Trophoblast cell (in vitro differentiated cells and primary cell): ENCODE data around the gene CCDC107.

Source experiments
- DNase-seq, 2 donors: peaks; one replicate each; pipeline ENCODE4 v3.0.0-alpha.2; 2016
- H2AFZ ChIP-seq: 2 replicates; pipeline ENCODE4 v1.6.1; 2013; ENCODE audit warnings: low read length, moderate library complexity, mild to moderate bottlenecking; ENCODE audit not compliant: insufficient read depth, poor library complexity
- H2AK5ac ChIP-seq: 2 replicates; pipeline ENCODE4 v1.6.1; 2013; ENCODE audit warnings: mild to moderate bottlenecking, low read length
- H2BK120ac ChIP-seq: 2 replicates; pipeline ENCODE4 v1.6.1; 2013; ENCODE audit warnings: low read length, mild to moderate bottlenecking, moderate library complexity; ENCODE audit not compliant: insufficient read depth, poor library complexity
- H2BK12ac ChIP-seq: 2 replicates; pipeline ENCODE4 v1.6.1; 2013; ENCODE audit warnings: mild to moderate bottlenecking, low read length, moderate library complexity
- H2BK5ac ChIP-seq: 2 replicates; pipeline ENCODE4 v1.6.1; 2013; ENCODE audit warnings: low read length, low read depth, moderate library complexity, mild to moderate bottlenecking; ENCODE audit not compliant: poor library complexity
- H3K14ac ChIP-seq: 2 replicates; pipeline ENCODE4 v1.6.1; 2013; ENCODE audit warnings: mild to moderate bottlenecking, low read length
- H3K18ac ChIP-seq: 2 replicates; pipeline ENCODE4 v1.6.1; 2013; ENCODE audit warnings: mild to moderate bottlenecking, low read length
- H3K23ac ChIP-seq: 2 replicates; pipeline ENCODE4 v1.6.1; 2013; ENCODE audit warnings: low read length
- H3K27ac ChIP-seq: 2 replicates; pipeline ENCODE4 v1.5.1; 2013; ENCODE audit warnings: low read depth, mild to moderate bottlenecking, inconsistent platforms, low read length, moderate library complexity
- H3K27me3 ChIP-seq: 2 replicates; pipeline ENCODE4 v1.6.1; 2013; ENCODE audit warnings: inconsistent platforms, mild to moderate bottlenecking, low read length, moderate library complexity; ENCODE audit not compliant: insufficient read depth
- H3K36me3 ChIP-seq, 2 experiments: 1 replicate in 1 of 2; 2 replicates in 1 of 2; pipeline ENCODE4 v1.6.1; 2013; ENCODE audit warnings: low read length in 2 of 2, mild to moderate bottlenecking in 2 of 2, moderate library complexity in 1 of 2; ENCODE audit not compliant: insufficient read depth in 2 of 2, control insufficient read depth in 1 of 2
- H3K4ac ChIP-seq: 2 replicates; pipeline ENCODE4 v1.6.1; 2013; ENCODE audit warnings: low read depth, mild to moderate bottlenecking, low read length, moderate library complexity
- H3K4me1 ChIP-seq, 2 experiments: 1 replicate in 1 of 2; 2 replicates in 1 of 2; pipeline ENCODE4 v1.6.1; 2013; ENCODE audit warnings: low read length in 2 of 2, mild to moderate bottlenecking in 2 of 2, moderate library complexity in 1 of 2; ENCODE audit not compliant: insufficient read depth in 2 of 2, control insufficient read depth in 1 of 2
- H3K4me2 ChIP-seq: 2 replicates; pipeline ENCODE4 v1.6.1; 2013; ENCODE audit warnings: inconsistent platforms, mild to moderate bottlenecking, low read length, moderate library complexity
- H3K4me3 ChIP-seq: 2 replicates; pipeline ENCODE4 v1.5.1; 2013; ENCODE audit warnings: mild to moderate bottlenecking, low read depth, low read length, inconsistent platforms
- H3K79me1 ChIP-seq: one replicate; pipeline ENCODE4 v1.6.1; 2013; ENCODE audit warnings: low read length
- H3K79me2 ChIP-seq: 2 replicates; pipeline ENCODE4 v1.6.1; 2013; ENCODE audit warnings: low read length, mild to moderate bottlenecking; ENCODE audit not compliant: control insufficient read depth, insufficient read depth, poor library complexity
- H3K9ac ChIP-seq: 2 replicates; pipeline ENCODE4 v1.6.1; 2013; ENCODE audit warnings: mild to moderate bottlenecking, low read length
- H3K9me3 ChIP-seq: 2 replicates; pipeline ENCODE4 v1.6.1; 2013; ENCODE audit warnings: low read depth, mild to moderate bottlenecking, control low read depth, inconsistent platforms, low read length; ENCODE audit not compliant: insufficient read depth
- H4K12ac ChIP-seq: 2 replicates; pipeline ENCODE4 v1.6.1; 2013; ENCODE audit warnings: low read depth, mild to moderate bottlenecking, low read length, moderate library complexity
- H4K8ac ChIP-seq: 2 replicates; pipeline ENCODE4 v1.6.1; 2013; ENCODE audit warnings: low read depth, mild to moderate bottlenecking, low read length, moderate library complexity
- H4K91ac ChIP-seq: one replicate; pipeline ENCODE4 v1.6.1; 2013; ENCODE audit warnings: low read depth, mild to moderate bottlenecking, low read length, moderate library complexity
- WGBS: extraction: QIAGEN DNeasy Blood & Tissue Kit; methylation state at CpG from one replicate; pipeline ENCODE4 v1.1.7; 2013; ENCODE audit warnings: missing lambda C conversion rate; ENCODE audit not compliant: insufficient read length, insufficient coverage; ENCODE audit errors: extremely low coverage; 5-methylcytosine and 5-hydroxymethylcytosine counted together

CCDC107 gene

DNA sequence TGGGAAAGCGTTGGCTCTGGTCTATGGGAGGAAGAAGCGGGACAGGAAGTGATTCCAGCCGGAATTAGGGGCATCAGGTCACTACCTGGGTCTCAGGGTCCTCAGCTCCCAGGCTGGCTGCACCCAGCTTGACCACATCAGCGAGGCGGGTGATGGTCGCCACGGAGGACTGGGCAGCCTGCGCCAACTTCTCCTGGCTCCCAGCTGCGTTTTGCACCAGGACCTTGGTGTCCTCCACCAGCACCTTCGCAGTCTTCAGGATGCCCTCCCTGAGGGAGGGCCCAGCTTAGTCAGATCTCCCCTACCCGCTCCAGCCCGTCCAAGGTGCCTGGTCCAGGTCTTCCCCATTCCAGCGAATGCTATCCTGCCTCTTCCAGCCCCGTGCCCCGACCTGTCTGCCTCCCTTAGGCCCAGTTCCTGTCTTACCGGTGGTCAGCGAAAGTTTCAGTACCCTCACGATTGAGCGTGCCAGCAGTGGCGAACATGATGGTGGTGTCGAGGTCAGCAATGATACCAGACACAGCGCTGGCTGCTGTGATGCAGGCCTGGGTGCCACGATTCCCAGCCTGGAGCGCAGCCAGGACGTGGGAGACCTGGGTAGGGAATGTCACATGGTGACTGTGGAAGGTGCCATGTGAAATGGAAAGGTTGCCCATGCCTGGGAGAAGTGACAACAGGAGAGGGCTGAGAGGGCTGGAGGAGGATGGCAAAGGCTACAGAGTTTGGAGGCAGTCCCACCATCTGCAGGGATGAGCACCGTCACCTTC is 46.0 kb downstream of the CCDC107 start:
- Histone ChIP-seq H3K79me2 (no peaks in the 10 kb centered on the region), H3K18ac (no peak overlapping the region), H3K4me2 (no peak overlapping the region), H3K36me3 (peaks cover 77 to 86% of the 10 kb centered on the region in 2 experiments), H4K91ac (no peak overlapping the region), H3K4ac (no peak overlapping the region), H2AFZ (no peak overlapping the region), H3K79me1 (no peaks in the 10 kb centered on the region), H3K9ac (no peak overlapping the region), H3K4me1 (no peaks in the 10 kb centered on the region), H3K27ac (no peak overlapping the region), H3K23ac (no peak overlapping the region), H2AK5ac (no peak overlapping the region), H2BK12ac (no peak overlapping the region), H2BK120ac (no peak overlapping the region), H4K12ac (no peak overlapping the region), H3K9me3 (peaks cover 1% of the 10 kb centered on the region), H3K4me3 (no peak overlapping the region), H3K14ac (no peak overlapping the region), H2BK5ac (no peak overlapping the region), H3K27me3 (no peaks in the 10 kb centered on the region), H4K8ac (no peak overlapping the region)
- WGBS: no CpG with 5 or more reads among the region's 26 CpGs
- no peak for DNase-seq

DNA sequence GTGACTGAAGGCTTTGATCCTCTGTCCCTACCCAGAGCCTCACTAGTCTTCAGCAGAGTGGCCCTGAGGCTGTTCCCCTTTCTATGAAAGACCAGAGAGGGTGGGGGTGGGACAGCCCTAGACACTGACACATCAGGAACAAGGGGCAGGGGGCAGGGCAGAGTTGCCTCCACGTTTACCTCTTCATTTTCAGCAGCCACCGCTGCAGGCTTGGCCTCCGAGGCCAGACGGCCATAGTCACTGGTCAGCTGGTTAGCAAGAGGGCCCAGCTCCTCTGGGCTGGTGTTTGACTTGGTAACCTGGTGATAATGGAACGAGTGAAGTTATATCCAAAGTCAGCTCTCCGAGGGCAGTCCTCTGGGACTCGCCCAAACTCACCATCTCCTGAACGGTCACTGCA is 47.3 kb downstream of the CCDC107 start:
- Histone ChIP-seq H2AK5ac (no peak overlapping the region), H2BK120ac (no peak overlapping the region), H3K4me2 (no peak overlapping the region), H4K8ac (no peak overlapping the region), H3K27ac (no peak overlapping the region), H3K14ac (no peak overlapping the region), H2BK12ac (no peak overlapping the region), H4K12ac (no peak overlapping the region), H3K79me2 (no peaks in the 10 kb centered on the region), H3K4me3 (no peak overlapping the region), H3K36me3 (peaks cover 68 to 80% of the 10 kb centered on the region in 2 experiments), H3K23ac (no peak overlapping the region), H3K27me3 (no peaks in the 10 kb centered on the region), H3K9me3 (peaks cover 1% of the 10 kb centered on the region), H3K4me1 (no peaks in the 10 kb centered on the region), H3K9ac (no peak overlapping the region), H3K4ac (no peak overlapping the region), H4K91ac (no peak overlapping the region), H2AFZ (no peak overlapping the region), H2BK5ac (no peak overlapping the region), H3K79me1 (no peaks in the 10 kb centered on the region), H3K18ac (no peak overlapping the region)
- DNase-seq: no peak
- whole genome bisulfite sequencing: no CpG with 5 or more reads among the region's 8 CpGs

DNA sequence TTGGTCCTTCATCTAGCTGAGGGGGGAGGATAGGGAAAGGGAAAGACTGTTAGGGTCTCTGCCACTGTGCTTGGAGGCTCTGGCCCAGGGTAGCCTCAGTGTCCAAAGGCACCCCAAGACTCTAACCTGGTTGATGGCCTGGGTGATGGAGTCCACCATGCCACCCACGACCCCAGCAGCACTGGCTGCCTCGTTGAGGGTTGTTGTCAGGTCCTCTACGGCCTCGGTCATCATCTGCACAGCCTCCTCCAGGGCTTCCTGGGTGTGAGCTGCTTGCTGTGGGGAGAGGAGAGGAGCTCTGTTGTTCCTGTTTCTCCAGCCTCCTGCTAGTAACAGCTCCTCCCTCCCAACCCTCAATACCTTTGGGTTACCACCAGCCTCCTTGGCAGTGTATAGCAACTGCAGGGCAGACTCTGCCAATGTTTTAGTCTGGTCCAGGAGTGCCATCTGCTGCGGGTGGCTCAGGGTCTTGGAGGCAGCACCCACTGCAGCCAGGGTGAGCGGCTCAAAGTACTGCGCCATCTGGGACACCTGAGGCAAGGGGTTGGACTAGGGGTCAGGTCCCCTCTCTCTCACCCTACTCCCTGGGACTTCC is 47.8 kb downstream of the CCDC107 start:
- no peak overlapping the region for H4K12ac ChIP-seq
- H2BK5ac ChIP-seq: no peak overlapping the region
- no peak overlapping the region for H2BK12ac ChIP-seq
- no peak overlapping the region for H3K14ac ChIP-seq
- H4K8ac ChIP-seq: no peak overlapping the region
- WGBS: no CpG with 5 or more reads among the region's 7 CpGs
- no peak overlapping the region for H4K91ac ChIP-seq
- H3K9me3 ChIP-seq: peaks cover 1% of the 10 kb centered on the region
- H3K79me1 ChIP-seq: no peaks in the 10 kb centered on the region
- H3K18ac ChIP-seq: no peak overlapping the region
- H2AFZ ChIP-seq: no peak overlapping the region
- H3K4me3 ChIP-seq: no peak overlapping the region
- H3K79me2 ChIP-seq: no peaks in the 10 kb centered on the region
- H3K9ac ChIP-seq: no peak overlapping the region
- H3K4me2 ChIP-seq: no peak overlapping the region
- H3K27ac ChIP-seq: no peak overlapping the region
- peaks cover 72 to 82% of the 10 kb centered on the region in 2 experiments for H3K36me3 ChIP-seq
- H2BK120ac ChIP-seq: no peak overlapping the region
- H3K4me1 ChIP-seq: no peaks in the 10 kb centered on the region
- no peak overlapping the region for H2AK5ac ChIP-seq
- DNase-seq: no peak
- no peaks in the 10 kb centered on the region for H3K27me3 ChIP-seq
- H3K4ac ChIP-seq: no peak overlapping the region
- H3K23ac ChIP-seq: no peak overlapping the region

DNA sequence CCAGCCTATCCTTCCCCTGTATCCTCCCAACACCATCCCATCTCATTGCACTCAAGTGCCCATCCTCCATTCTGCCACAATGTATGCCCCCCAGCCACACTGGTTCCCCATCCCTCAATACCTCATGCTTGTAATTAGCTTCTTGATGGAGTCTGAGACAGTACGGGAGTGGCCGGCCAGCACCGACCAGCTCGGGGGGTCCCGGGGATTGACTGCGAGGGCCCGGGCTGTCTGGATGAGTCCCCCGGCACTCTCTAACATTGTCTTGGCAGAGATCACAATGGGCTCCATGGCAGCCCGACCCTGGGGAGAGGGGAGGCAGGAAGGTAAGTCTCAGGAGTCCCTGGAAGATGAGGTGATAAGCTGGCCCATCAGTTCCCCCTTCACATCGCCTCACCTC is 48.9 kb downstream of the CCDC107 start:
- no peaks in the 10 kb centered on the region for H3K4me1 ChIP-seq
- H3K27me3 ChIP-seq: no peaks in the 10 kb centered on the region
- H4K12ac ChIP-seq: no peak overlapping the region
- H3K14ac ChIP-seq: no peak overlapping the region
- no peak overlapping the region for H3K4me2 ChIP-seq
- no peak overlapping the region for H2AK5ac ChIP-seq
- H2BK12ac ChIP-seq: no peak overlapping the region
- H3K36me3 ChIP-seq: peaks cover 77 to 82% of the 10 kb centered on the region in 2 experiments
- peaks cover 1% of the 10 kb centered on the region for H3K9me3 ChIP-seq
- H3K23ac ChIP-seq: no peak overlapping the region
- H4K91ac ChIP-seq: no peak overlapping the region
- no peak overlapping the region for H3K27ac ChIP-seq
- no CpG with 5 or more reads among the region's 10 CpGs for WGBS
- DNase-seq: no peak
- H3K4ac ChIP-seq: no peak overlapping the region
- H2AFZ ChIP-seq: no peak overlapping the region
- H3K79me1 ChIP-seq: no peaks in the 10 kb centered on the region
- H3K79me2 ChIP-seq: no peaks in the 10 kb centered on the region
- no peak overlapping the region for H3K4me3 ChIP-seq
- H4K8ac ChIP-seq: no peak overlapping the region
- H3K18ac ChIP-seq: no peak overlapping the region
- H2BK120ac ChIP-seq: no peak overlapping the region
- H3K9ac ChIP-seq: no peak overlapping the region
- H2BK5ac ChIP-seq: no peak overlapping the region
